ENCODE results near the gene TRERF1. TPM values are rescaled to one million over a fixed set of nuclear protein-coding genes. Genes with fewer than 3 reads are reported as not detected.

The TRERF1 gene
- total RNA-seq, 6 experiments from 2014 or later: 0.29 to 1.2 (median 0.60) TPM

DNA sequence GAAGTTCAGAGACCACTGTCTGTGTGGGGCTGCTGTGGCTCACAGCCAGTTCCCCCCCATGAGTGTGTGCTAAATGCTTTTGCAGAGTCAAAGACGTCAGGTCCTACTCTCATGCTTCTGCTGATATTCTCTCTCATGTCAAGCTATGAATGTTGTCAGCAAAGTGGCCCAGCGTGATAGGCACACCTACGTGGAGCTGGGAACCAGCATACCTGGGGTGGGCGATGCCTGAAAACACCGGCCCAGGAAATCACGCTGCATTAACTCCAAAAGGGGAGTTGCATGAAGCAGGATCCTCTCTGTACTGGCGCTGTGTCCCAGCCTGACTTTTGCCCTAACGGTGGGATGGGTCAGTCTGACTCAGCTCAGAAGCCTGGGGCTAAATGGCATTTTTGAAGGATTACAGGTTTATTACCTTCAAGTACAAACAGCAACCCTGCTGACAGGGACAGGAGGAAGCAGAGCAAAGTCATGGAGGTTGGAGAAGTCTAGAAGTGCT, 225.0 kb downstream of the TRERF1 start:
- ATAC-seq (peak; percentile 60 to 89 (median 76)), DNase-seq (peak in 1 of 3 donors; percentile 36)
- WGBS (ENCODE audit: insufficient coverage, low coverage, low lambda C conversion rate, missing lambda C conversion rate): 48% methylated on average over 3 of the region's 8 CpGs
- no peak overlapping the region for H3K4me3 ChIP-seq
- TF ChIP-seq POLR2A (IDR thresholded peaks at IDR 0.05): no peak
- TF ChIP-seq, protein P1, sequence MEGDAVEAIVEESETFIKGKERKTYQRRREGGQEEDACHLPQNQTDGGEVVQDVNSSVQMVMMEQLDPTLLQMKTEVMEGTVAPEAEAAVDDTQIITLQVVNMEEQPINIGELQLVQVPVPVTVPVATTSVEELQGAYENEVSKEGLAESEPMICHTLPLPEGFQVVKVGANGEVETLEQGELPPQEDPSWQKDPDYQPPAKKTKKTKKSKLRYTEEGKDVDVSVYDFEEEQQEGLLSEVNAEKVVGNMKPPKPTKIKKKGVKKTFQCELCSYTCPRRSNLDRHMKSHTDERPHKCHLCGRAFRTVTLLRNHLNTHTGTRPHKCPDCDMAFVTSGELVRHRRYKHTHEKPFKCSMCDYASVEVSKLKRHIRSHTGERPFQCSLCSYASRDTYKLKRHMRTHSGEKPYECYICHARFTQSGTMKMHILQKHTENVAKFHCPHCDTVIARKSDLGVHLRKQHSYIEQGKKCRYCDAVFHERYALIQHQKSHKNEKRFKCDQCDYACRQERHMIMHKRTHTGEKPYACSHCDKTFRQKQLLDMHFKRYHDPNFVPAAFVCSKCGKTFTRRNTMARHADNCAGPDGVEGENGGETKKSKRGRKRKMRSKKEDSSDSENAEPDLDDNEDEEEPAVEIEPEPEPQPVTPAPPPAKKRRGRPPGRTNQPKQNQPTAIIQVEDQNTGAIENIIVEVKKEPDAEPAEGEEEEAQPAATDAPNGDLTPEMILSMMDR (IDR thresholded peaks at IDR 0.05): no peak
- H3K4me1 ChIP-seq: peaks cover 0 to 9% (median 0%) of the 10 kb centered on the region in 4 donors
- H3K27ac ChIP-seq: no peak overlapping the region
- intact Hi-C loops (cut with DNase I): loop anchor here in 1 of 2 donors (10.0 kb wide), 1 partner anchor 62 kb away; no protein-coding TSS in a partner anchor
- no peaks in the 10 kb centered on the region for H3K27me3 ChIP-seq
- H3K36me3 ChIP-seq: no peaks in the 10 kb centered on the region
- H3K9me3 ChIP-seq: no peaks in the 10 kb centered on the region

DNA sequence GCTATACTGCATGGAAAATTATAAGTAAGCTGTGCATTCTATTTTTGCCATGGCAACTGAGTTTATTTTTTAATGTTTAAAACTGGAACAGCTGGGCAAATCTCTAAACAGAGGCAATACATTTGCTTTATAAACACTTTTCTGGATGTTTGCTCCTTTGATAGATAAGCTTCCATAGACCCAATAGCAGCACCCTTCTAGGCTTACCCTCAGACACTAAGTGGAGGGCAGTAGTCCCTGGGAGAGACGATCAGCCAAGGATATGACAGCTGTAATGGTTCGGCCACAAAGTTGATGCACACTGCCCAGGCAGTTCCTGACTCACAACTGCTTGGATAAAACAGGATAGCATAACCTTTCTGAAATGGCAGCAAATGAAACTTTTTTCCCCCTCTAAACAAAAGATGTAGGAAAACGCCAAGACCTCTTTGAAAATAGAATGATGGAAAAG, 225.5 kb downstream of the TRERF1 start:
- H3K36me3 ChIP-seq: no peaks in the 10 kb centered on the region
- no peaks in the 10 kb centered on the region for H3K9me3 ChIP-seq
- WGBS (ENCODE audit: insufficient coverage, low coverage, low lambda C conversion rate, missing lambda C conversion rate): 64% methylated on average over 3 of the region's 3 CpGs
- no peak for DNase-seq
- intact Hi-C loops (cut with DNase I): loop anchor here in 1 of 2 donors (10.0 kb wide), 1 partner anchor 61 kb away; no protein-coding TSS in a partner anchor
- H3K4me3 ChIP-seq: no peak overlapping the region
- H3K4me1 ChIP-seq: peaks cover 0 to 9% (median 0%) of the 10 kb centered on the region in 4 donors
- no peak overlapping the region for H3K27ac ChIP-seq
- peak in 1 of 4 donors; percentile 17 for ATAC-seq
- H3K27me3 ChIP-seq: no peaks in the 10 kb centered on the region
- TF ChIP-seq POLR2A (IDR thresholded peaks at IDR 0.05): no peak
- TF ChIP-seq, protein P1 (IDR thresholded peaks at IDR 0.05): no peak

DNA sequence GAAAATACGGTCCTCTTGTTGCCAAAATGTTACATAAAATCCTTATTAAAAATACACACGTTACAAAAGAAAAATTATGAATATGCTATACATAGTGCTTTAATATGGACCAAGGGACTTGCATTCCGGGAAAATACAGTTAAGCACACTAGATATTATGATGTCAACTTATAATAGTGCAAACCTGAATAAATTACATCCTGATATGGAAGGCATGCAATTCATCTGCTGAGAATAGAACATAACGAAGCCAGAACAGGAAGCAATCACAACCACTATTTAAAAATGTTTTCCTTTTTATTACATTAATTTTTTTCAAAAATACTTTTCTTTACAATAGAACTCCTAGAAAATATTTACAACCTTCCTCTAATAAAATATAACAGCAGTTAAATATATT, 226.3 kb downstream of the TRERF1 start:
- WGBS (ENCODE audit: insufficient coverage, low coverage, low lambda C conversion rate, missing lambda C conversion rate): 51% methylated on average over 4 of the region's 4 CpGs
- TF ChIP-seq, protein P1 (IDR thresholded peaks at IDR 0.05): no peak
- no peak for TF ChIP-seq POLR2A (IDR thresholded peaks at IDR 0.05)
- Histone ChIP-seq H3K4me3 (no peak overlapping the region), H3K27ac (no peak overlapping the region), H3K27me3 (no peaks in the 10 kb centered on the region), H3K4me1 (peaks cover 0 to 9% (median 0%) of the 10 kb centered on the region in 4 donors), H3K9me3 (no peaks in the 10 kb centered on the region), H3K36me3 (no peaks in the 10 kb centered on the region)
- no peak for ATAC-seq
- no peak for DNase-seq
- intact Hi-C loops (cut with DNase I): loop anchor here in 1 of 2 donors (10.0 kb wide), 1 partner anchor 61 kb away; no protein-coding TSS in a partner anchor

DNA sequence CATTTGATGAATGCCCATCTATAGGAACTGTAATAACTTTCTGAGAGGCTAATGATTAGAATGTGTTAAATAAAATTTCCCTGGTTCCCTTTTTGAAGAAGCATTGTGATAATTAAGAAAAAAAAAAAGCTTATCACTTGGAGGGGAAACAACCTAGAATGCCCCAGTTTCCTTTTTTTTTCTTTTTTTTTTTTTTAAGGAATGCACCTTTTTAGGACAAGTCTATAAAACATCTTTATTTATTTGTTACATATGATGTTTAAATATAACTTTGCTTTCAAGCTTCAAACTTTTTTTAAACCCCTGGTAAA, 226.7 kb downstream of the TRERF1 start:
- H3K4me3 ChIP-seq: no peak overlapping the region
- no peak for DNase-seq
- intact Hi-C loops (cut with DNase I): loop anchor here in 1 of 2 donors (10.0 kb wide), 1 partner anchor 60 kb away; no protein-coding TSS in a partner anchor
- H3K27me3 ChIP-seq: no peaks in the 10 kb centered on the region
- no peak for TF ChIP-seq POLR2A (IDR thresholded peaks at IDR 0.05)
- TF ChIP-seq, protein P1 (IDR thresholded peaks at IDR 0.05): no peak
- ATAC-seq: no peak
- peaks cover 0 to 9% (median 0%) of the 10 kb centered on the region in 4 donors for H3K4me1 ChIP-seq
- H3K27ac ChIP-seq: no peak overlapping the region
- H3K9me3 ChIP-seq: no peaks in the 10 kb centered on the region
- H3K36me3 ChIP-seq: no peaks in the 10 kb centered on the region
